Right atrium auricular region (tissue), 2 donors: ENCODE measurements around the gene APOBR. TPM values are rescaled to one million over a fixed set of nuclear protein-coding genes. Genes with fewer than 3 reads are reported as not detected.

Experiments
- DNase-seq: peaks from one replicate; pipeline ENCODE4 v3.0.0-alpha.2; 2019; ENCODE audit warnings: low spot score
- H3K27ac ChIP-seq, 2 donors: fragments of 200-600 bp; sonication (generic); 1 replicate in 1 of 2; 2 replicates in 1 of 2; pipeline ENCODE4 v1.5.1; 2016 to 2019
- H3K27me3 ChIP-seq, 2 donors: fragments of 200-600 bp; sonication (generic); one replicate each; pipeline versions ENCODE4 v1.5.1 to v1.6.0; 2017 to 2019
- H3K36me3 ChIP-seq: fragments of 200-600 bp; sonication (generic); one replicate; pipeline ENCODE4 v1.5.1; 2016
- H3K4me1 ChIP-seq, 2 donors: fragments of 200-600 bp; sonication (generic); one replicate each; pipeline versions ENCODE4 v1.5.1 to v1.6.0; 2017 to 2019
- H3K4me3 ChIP-seq, 2 donors: fragments of 200-600 bp; sonication (generic); 1 replicate in 1 of 2; 2 replicates in 1 of 2; pipeline ENCODE4 v1.5.1; 2017 to 2019; ENCODE audit warnings: mild to moderate bottlenecking in 1 of 2, moderate library complexity in 1 of 2
- H3K9me3 ChIP-seq, 2 donors: fragments of 200-600 bp; sonication (generic); one replicate each; pipeline ENCODE4 v1.5.1; 2019
- CTCF ChIP-seq, 2 donors: fragments of 200-600 bp; sonication (generic); IDR thresholded peaks; one replicate each; pipeline ENCODE4 v1.5.1; 2019; ENCODE audit warnings: antibody characterized with exemption in 2 of 2
- total RNA-seq, 2 donors: library from RNA; depleted of rRNA; stranded (reverse); fragments of >200 nt; gene quantifications; one replicate each; pipeline ENCODE4 v1.1.0, GENCODE V29; 2016

APOBR gene
- total RNA-seq, 2 donors from 2014 or later = 0.78 to 2.0 TPM

GRCh38 chr16:28511801-28512789, 17.7 kb downstream of the APOBR start:
- Histone ChIP-seq H3K4me1 (no peaks in the 10 kb centered on the region), H3K27me3 (no peaks in the 10 kb centered on the region), H3K9me3 (no peaks in the 10 kb centered on the region), H3K36me3 (no peaks in the 10 kb centered on the region), H3K27ac (no peak overlapping the region), H3K4me3 (no peak overlapping the region)
- TF ChIP-seq CTCF (IDR thresholded peaks at IDR 0.05) = no peak
- DNase-seq = no peak

- no peak for DNase-seq
- no peaks in the 10 kb centered on the region for H3K9me3 ChIP-seq
- TF ChIP-seq CTCF (IDR thresholded peaks at IDR 0.05) = no peak
- no peak overlapping the region for H3K27ac ChIP-seq
- H3K27me3 ChIP-seq = no peaks in the 10 kb centered on the region
- no peak overlapping the region for H3K4me3 ChIP-seq
- no peaks in the 10 kb centered on the region for H3K36me3 ChIP-seq
- H3K4me1 ChIP-seq = no peaks in the 10 kb centered on the region
These were observed 19.2 kb downstream of the APOBR start for GRCh38 chr16:28513484-28514181.

GRCh38 chr16:28514246-28514645, 19.8 kb downstream of the APOBR start:
- no peaks in the 10 kb centered on the region for H3K36me3 ChIP-seq

GRCh38 chr16:28520672-28521071, 26.2 kb downstream of the APOBR start:
- no peak for DNase-seq
- no peak for TF ChIP-seq CTCF (IDR thresholded peaks at IDR 0.05)
- Histone ChIP-seq H3K4me3 (no peak overlapping the region), H3K4me1 (no peaks in the 10 kb centered on the region), H3K9me3 (no peaks in the 10 kb centered on the region), H3K36me3 (no peaks in the 10 kb centered on the region), H3K27me3 (no peaks in the 10 kb centered on the region), H3K27ac (no peak overlapping the region)

More at GRCh38 chr16:28514246-28514645, 19.8 kb downstream of the APOBR start:
- H3K4me3 ChIP-seq = no peak overlapping the region
- DNase-seq = no peak
- no peak for TF ChIP-seq CTCF (IDR thresholded peaks at IDR 0.05)
- no peaks in the 10 kb centered on the region for H3K27me3 ChIP-seq
- no peaks in the 10 kb centered on the region for H3K9me3 ChIP-seq
- H3K4me1 ChIP-seq = no peaks in the 10 kb centered on the region
- H3K27ac ChIP-seq = no peak overlapping the region

DNA sequence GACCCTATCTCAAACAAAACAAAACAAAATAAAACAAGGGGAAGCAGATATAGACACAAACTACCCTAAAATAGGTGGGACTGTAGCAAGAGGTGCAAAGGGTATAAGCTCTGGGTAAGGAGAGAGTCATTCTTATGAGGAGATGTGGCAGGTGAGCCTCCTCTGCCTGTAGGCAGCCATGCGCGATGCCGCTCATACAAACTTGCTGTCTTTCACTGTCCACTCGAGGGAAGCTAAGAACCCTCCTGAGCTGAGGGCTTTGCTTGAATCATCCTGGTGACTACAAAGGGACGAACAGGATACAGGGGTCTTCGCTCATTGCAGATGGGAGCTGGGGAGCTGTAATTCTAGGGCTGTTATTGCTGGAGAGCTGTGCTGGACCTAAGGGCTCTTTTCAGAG, 27.0 kb downstream of the APOBR start:
- H3K9me3 ChIP-seq = no peaks in the 10 kb centered on the region
- H3K4me3 ChIP-seq = no peak overlapping the region
- H3K4me1 ChIP-seq = no peaks in the 10 kb centered on the region
- no peak overlapping the region for H3K27ac ChIP-seq
- no peak for TF ChIP-seq CTCF (IDR thresholded peaks at IDR 0.05)
- DNase-seq = no peak
- H3K36me3 ChIP-seq = no peaks in the 10 kb centered on the region
- H3K27me3 ChIP-seq = no peaks in the 10 kb centered on the region
